IMR-90 (cell line): ENCODE measurements around the gene CCDC40. TPM values are rescaled to one million over a fixed set of nuclear protein-coding genes. Genes with fewer than 3 reads are reported as not detected.

ENCODE experiments used
- ATAC-seq: fragments of 200-7000 bp; cut with Tn5 transposase; 2 replicates; pipeline ENCODE4 v1.9.1; 2020; ENCODE audit warnings: low read depth, mild to moderate bottlenecking, moderate library complexity
- BruUV-seq: library from RNA; stranded (reverse); fragments of 400-500 nt; replicated peaks from 2 replicates; lab custom pipeline; 2021; lab: Mats Ljungman, UMichigan
- CTCF ChIA-PET: fragments of 300-600 bp; formaldehyde crosslinking; extraction: SDS; loops from one replicate; lab custom pipeline; 2021; ENCODE audit warnings: antibody characterized with exemption; lab: Yijun Ruan, JAX
- POLR2A ChIA-PET: fragments of 300-600 bp; sonication (Branson Sonifier 250); formaldehyde crosslinking; loops from one replicate; lab custom pipeline; 2022; ENCODE audit warnings: antibody characterized with exemption; ENCODE audit not compliant: unreplicated experiment; lab: Charles Lee
- DNase-seq: peaks from one replicate; pipeline ENCODE4 v3.0.0; 2013
- H2AFZ ChIP-seq: replicated peaks from 2 replicates; pipeline ENCODE3; 2013; ENCODE audit warnings: low read length, mild to moderate bottlenecking; ENCODE audit not compliant: poor library complexity
- H2AK5ac ChIP-seq: 2 replicates; pipeline ENCODE4 v1.6.1; 2013; ENCODE audit warnings: low read depth, low read length, inconsistent platforms
- H2AK9ac ChIP-seq: replicated peaks from 2 replicates; pipeline ENCODE3; 2013; ENCODE audit warnings: mild to moderate bottlenecking, low read depth, low read length, moderate library complexity; ENCODE audit not compliant: poor library complexity
- H2BK120ac ChIP-seq: 2 replicates; pipeline ENCODE4 v1.6.1; 2013; ENCODE audit warnings: low read depth, low read length, inconsistent platforms
- H2BK15ac ChIP-seq: 3 replicates; pipeline ENCODE4 v1.6.1; 2013; ENCODE audit warnings: low read depth, low read length, inconsistent platforms
- H2BK20ac ChIP-seq: 2 replicates; pipeline ENCODE4 v1.6.1; 2013; ENCODE audit warnings: low read depth, mild to moderate bottlenecking, inconsistent platforms, low read length, moderate library complexity
- H2BK5ac ChIP-seq: 2 replicates; pipeline ENCODE4 v1.6.1; 2013; ENCODE audit warnings: mild to moderate bottlenecking, low read depth, low read length, inconsistent platforms; ENCODE audit not compliant: poor library complexity, severe bottlenecking
- H3K14ac ChIP-seq: replicated peaks from 2 replicates; pipeline ENCODE4 v1.6.1; 2013; ENCODE audit warnings: low read depth, low read length, inconsistent platforms
- H3K18ac ChIP-seq: 2 replicates; pipeline ENCODE4 v1.6.1; 2013; ENCODE audit warnings: low read depth, low read length, control low read depth
- H3K23ac ChIP-seq: 2 replicates; pipeline ENCODE4 v1.6.1; 2013; ENCODE audit warnings: low read depth, low read length, inconsistent platforms
- H3K27ac ChIP-seq: 2 replicates; pipeline ENCODE4 v1.5.1; 2013; ENCODE audit warnings: mild to moderate bottlenecking, control low read depth, low read length; ENCODE audit not compliant: insufficient read depth
- H3K27me3 ChIP-seq: 2 replicates; pipeline ENCODE4 v1.6.1; 2013; ENCODE audit warnings: low read length; ENCODE audit not compliant: control insufficient read depth, insufficient read depth
- H3K36me3 ChIP-seq: 2 replicates; pipeline ENCODE4 v1.6.1; 2013; ENCODE audit warnings: low read length, mixed read lengths; ENCODE audit not compliant: control insufficient read depth, insufficient read depth
- H3K4ac ChIP-seq: 2 replicates; pipeline ENCODE4 v1.6.1; 2013; ENCODE audit warnings: low read depth, low read length, inconsistent platforms
- H3K4me1 ChIP-seq: 2 replicates; pipeline ENCODE4 v1.6.1; 2013; ENCODE audit warnings: low read length, mixed read lengths; ENCODE audit not compliant: control insufficient read depth, insufficient read depth
- H3K4me2 ChIP-seq: 2 replicates; pipeline ENCODE4 v1.6.1; 2013; ENCODE audit warnings: low read depth, mild to moderate bottlenecking, control low read depth, low read length, moderate library complexity
- H3K4me3 ChIP-seq: 2 replicates; pipeline ENCODE4 v1.5.1; 2013; ENCODE audit warnings: low read depth, mild to moderate bottlenecking, control low read depth, low read length, moderate library complexity; ENCODE audit not compliant: insufficient read depth
- H3K56ac ChIP-seq: 2 replicates; pipeline ENCODE4 v1.6.1; 2013; ENCODE audit warnings: low read length, inconsistent platforms; ENCODE audit not compliant: insufficient read depth; ENCODE audit errors: extremely low read depth
- H3K79me1 ChIP-seq, 2 experiments: 2 replicates each; pipeline ENCODE4 v1.6.1; 2013; ENCODE audit warnings: low read length in 2 of 2, inconsistent platforms in 1 of 2, low read depth in 1 of 2
- H3K9ac ChIP-seq: 2 replicates; pipeline ENCODE4 v1.6.1; 2013; ENCODE audit warnings: low read depth, low read length, control low read depth
- H3K9me1 ChIP-seq: 2 replicates; pipeline ENCODE4 v1.6.1; 2013; ENCODE audit warnings: low read length, inconsistent platforms; ENCODE audit not compliant: insufficient read depth
- H3K9me3 ChIP-seq: 2 replicates; pipeline ENCODE4 v1.6.1; 2013; ENCODE audit warnings: low read length; ENCODE audit not compliant: control insufficient read depth, insufficient read depth
- H4K20me1 ChIP-seq: 2 replicates; pipeline ENCODE4 v1.6.1; 2013; ENCODE audit warnings: low read length, inconsistent platforms; ENCODE audit not compliant: insufficient read depth
- H4K5ac ChIP-seq: 2 replicates; pipeline ENCODE4 v1.6.1; 2013; ENCODE audit warnings: mild to moderate bottlenecking, low read depth, low read length, control low read depth
- H4K8ac ChIP-seq, 2 experiments: 2 replicates each; pipeline ENCODE4 v1.6.1; 2013; ENCODE audit warnings: low read depth in 2 of 2, low read length in 2 of 2, control low read depth in 1 of 2, inconsistent platforms in 1 of 2
- H4K91ac ChIP-seq: 2 replicates; pipeline ENCODE4 v1.6.1; 2013; ENCODE audit warnings: low read depth, low read length, inconsistent platforms; ENCODE audit not compliant: insufficient read depth
- MAFK ChIP-seq: IDR thresholded peaks from 2 replicates; pipeline ENCODE4 v1.6.1; 2012; ENCODE audit warnings: low read depth, low read length, improper control_type of control experiment
- MXI1 ChIP-seq: IDR thresholded peaks from 2 replicates; pipeline ENCODE4 v1.6.1; 2012; ENCODE audit warnings: low read depth, mild to moderate bottlenecking, low read length, moderate library complexity, borderline replicate concordance
- WGBS, 2 experiments: methylation state at CpG; one replicate each; pipeline versions ENCODE4 v1.1.5 to v1.1.7; 2013; ENCODE audit warnings: missing lambda C conversion rate in 2 of 2; ENCODE audit not compliant: insufficient read length in 1 of 2; ENCODE audit errors: extremely low coverage in 2 of 2; 5-methylcytosine and 5-hydroxymethylcytosine counted together
- dilution Hi-C: fragments of 300-500 bp; cut with HindIII; formaldehyde crosslinking; loops from one replicate; pipeline ENCODE4 v1.14.3; 2018; ENCODE audit warnings: low sequenced_read_pairs; ENCODE audit not compliant: unreplicated experiment
- in situ Hi-C: fragments of 300-500 bp; cut with MboI; formaldehyde crosslinking; loops from 3 replicates; pipeline ENCODE4 v1.14.3; 2019; ENCODE audit warnings: low sequenced_read_pairs, inconsistent platforms, mixed read lengths
- intact Hi-C: fragments of 100-400 bp; cut with micrococcal nuclease; formaldehyde crosslinking; loops from 2 replicates; pipeline ENCODE4 v1.10.0; 2022
- polyA plus RNA-seq, 3 experiments: library from polyadenylated mRNA; depleted of rRNA; stranded (reverse); fragments of >200 nt; gene quantifications; 2 replicates each; pipeline ENCODE4 v1.2.3, GENCODE V29; 2012; ENCODE audit warnings: low replicate concordance in 1 of 3
- total RNA-seq: library from RNA; depleted of rRNA; stranded (reverse); fragments of >200 nt; gene quantifications from 2 replicates; pipeline ENCODE4 v1.2.3, GENCODE V29; 2012

The CCDC40 gene
- total and polyA plus RNA-seq, 2 of the 4 experiments (the other 2 are of a cell fraction), result 0.90 to 4.7 TPM

GRCh38 chr17:80141463-80142165, 105.2 kb downstream of the CCDC40 start:
- H2AFZ ChIP-seq, result no peak overlapping the region
- TF ChIP-seq MAFK (peak; percentile 85), MXI1 (no peak)
- no peak overlapping the region for H2AK5ac ChIP-seq
- no peak overlapping the region for H3K18ac ChIP-seq
- no peak overlapping the region for H4K91ac ChIP-seq
- peaks cover 10% of the 10 kb centered on the region for H3K9me1 ChIP-seq
- H2BK120ac ChIP-seq, result no peak overlapping the region
- peaks cover 5% of the 10 kb centered on the region; the same call in 1 of the 2 replicates for H3K4me1 ChIP-seq
- no peak overlapping the region for H3K9ac ChIP-seq
- WGBS, 2 experiments, result no CpG with 5 or more reads among the region's 7 CpGs
- no peak overlapping the region for H3K14ac ChIP-seq
- ATAC-seq, result no peak
- peaks cover 62% of the 10 kb centered on the region for H3K36me3 ChIP-seq
- no peak overlapping the region for H2BK15ac ChIP-seq
- dilution Hi-C loops, result no loop called here
- H3K4ac ChIP-seq, result no peak overlapping the region
- H3K4me3 ChIP-seq, result no peak overlapping the region
- intact Hi-C loops, result no loop called here
- no peaks in the 10 kb centered on the region for H3K9me3 ChIP-seq
- H2AK9ac ChIP-seq, result no peak overlapping the region
- ChIA-PET POLR2A (no interaction called here), CTCF (no interaction called here)
- H3K4me2 ChIP-seq, result no peak overlapping the region
- H3K27me3 ChIP-seq, result no peaks in the 10 kb centered on the region
- H4K5ac ChIP-seq, result no peak overlapping the region
- H2BK5ac ChIP-seq, result no peak overlapping the region
- no peak overlapping the region for H3K56ac ChIP-seq
- peaks cover 27% of the 10 kb centered on the region for H4K20me1 ChIP-seq
- H3K27ac ChIP-seq, result no peak overlapping the region
- H2BK20ac ChIP-seq, result no peak overlapping the region
- DNase-seq, result no peak
- H4K8ac ChIP-seq, result no peak overlapping the region
- in situ Hi-C loops, result no loop called here
- no peak overlapping the region for H3K23ac ChIP-seq
- H3K79me1 ChIP-seq, result peaks cover 21 to 61% of the 10 kb centered on the region in 2 experiments
- BruUV-seq, result no TSS peak
